Kidney epithelial cell (primary cell): ENCODE measurements around the gene TRMT112. TPM values are rescaled to one million over a fixed set of nuclear protein-coding genes. Genes with fewer than 3 reads are reported as not detected.

Source experiments
- DNase-seq: peaks from one replicate; pipeline ENCODE4 v3.0.0-alpha.2; 2010; ENCODE audit warnings: low read depth
- H3K27me3 ChIP-seq: 2 replicates; pipeline ENCODE4 v1.6.0; 2011; ENCODE audit warnings: low read length; ENCODE audit not compliant: control insufficient read depth, insufficient read depth
- H3K36me3 ChIP-seq: 2 replicates; pipeline ENCODE4 v1.5.1; 2011; ENCODE audit warnings: low read length; ENCODE audit not compliant: control insufficient read depth, insufficient read depth
- H3K4me3 ChIP-seq: 2 replicates; pipeline ENCODE4 v1.5.1; 2011; ENCODE audit warnings: low read depth, mild to moderate bottlenecking, control low read depth, low read length
- CTCF ChIP-seq: IDR thresholded peaks from 2 replicates; pipeline ENCODE4 v1.5.1; 2011; ENCODE audit warnings: mild to moderate bottlenecking, moderate library complexity, low read length, control low read depth, inconsistent platforms; ENCODE audit not compliant: insufficient read depth, poor library complexity, severe bottlenecking
- total RNA-seq: library from RNA; depleted of rRNA; stranded (reverse); fragments of >200 nt; gene quantifications from 2 replicates; pipeline ENCODE4 v1.2.3, GENCODE V29; 2015

The TRMT112 gene
- total RNA-seq, 1 donor from 2014 or later, result 366 TPM

GRCh38 chr11:64347193-64347867 is 30.0 kb upstream of the TRMT112 start:
- no peaks in the 10 kb centered on the region for H3K27me3 ChIP-seq
- no peak for DNase-seq
- no peak for TF ChIP-seq CTCF

GRCh38 chr11:64344787-64345186 is 27.4 kb upstream of the TRMT112 start:
- no peak for TF ChIP-seq CTCF
- DNase-seq, result no peak
- no peak overlapping the region for H3K4me3 ChIP-seq
- H3K36me3 ChIP-seq, result no peaks in the 10 kb centered on the region
- H3K27me3 ChIP-seq, result peaks cover 5% of the 10 kb centered on the region

More at GRCh38 chr11:64347193-64347867, 30.0 kb upstream of the TRMT112 start:
- no peak overlapping the region for H3K4me3 ChIP-seq
- H3K36me3 ChIP-seq, result no peaks in the 10 kb centered on the region

GRCh38 chr11:64343767-64344559 is 26.6 kb upstream of the TRMT112 start:
- Histone ChIP-seq H3K4me3 (no peak overlapping the region), H3K27me3 (peaks cover 5% of the 10 kb centered on the region), H3K36me3 (no peaks in the 10 kb centered on the region)
- peak; percentile 54 for TF ChIP-seq CTCF
- DNase-seq, result no peak

- H3K4me3 ChIP-seq, result peak overlapping the region; percentile 27
- DNase-seq, result no peak
- H3K36me3 ChIP-seq, result no peaks in the 10 kb centered on the region
- TF ChIP-seq CTCF, result no peak
- peaks cover 5% of the 10 kb centered on the region for H3K27me3 ChIP-seq
Measured at GRCh38 chr11:64342869-64343745, 25.7 kb upstream of the TRMT112 start.

- no peaks in the 10 kb centered on the region for H3K36me3 ChIP-seq
- DNase-seq, result peak; percentile 61
- peaks cover 5% of the 10 kb centered on the region for H3K27me3 ChIP-seq
- H3K4me3 ChIP-seq, result peak overlapping the region; percentile 27
- peak; percentile 14 for TF ChIP-seq CTCF
Measured at GRCh38 chr11:64341851-64342791, 24.8 kb upstream of the TRMT112 start.
